HG03457 (cell line): ENCODE measurements around the gene PLCXD1.
"Not testable (repeated sequence)": the region's sequence is repeated elsewhere in the genome, so short reads cannot be mapped to it uniquely, and the experiment has no call there.

Experiments
- ATAC-seq: cut with Tn5 transposase; IDR thresholded peaks from one replicate; pipeline ENCODE4 v1.9.1; 2021; ENCODE audit warnings: moderate number of reproducible peaks; ENCODE audit not compliant: unreplicated experiment

PLCXD1 gene

GRCh38 chrX:262381-262909, 18.7 kb upstream of the PLCXD1 start:
- ATAC-seq: peak; percentile 68

- not testable (repeated sequence) for ATAC-seq
These were observed 17.2 kb upstream of the PLCXD1 start for GRCh38 chrX:264006-264405.

GRCh38 chrX:264634-265455, 16.3 kb upstream of the PLCXD1 start:
- ATAC-seq: no peak

- ATAC-seq: no peak
These were observed 15.7 kb upstream of the PLCXD1 start for GRCh38 chrX:265502-265901.

GRCh38 chrX:267771-268261, 13.4 kb upstream of the PLCXD1 start:
- no peak for ATAC-seq

GRCh38 chrX:270848-271367, 10.3 kb upstream of the PLCXD1 start:
- ATAC-seq: no peak

- no peak for ATAC-seq
These were observed 6.2 kb upstream of the PLCXD1 start for GRCh38 chrX:274904-275475.

GRCh38 chrX:275476-275966, 5.7 kb upstream of the PLCXD1 start:
- ATAC-seq: peak; percentile 20

GRCh38 chrX:275967-276580, 5.1 kb upstream of the PLCXD1 start:
- peak; percentile 87 for ATAC-seq

GRCh38 chrX:276581-277201, 4.5 kb upstream of the PLCXD1 start:
- no peak for ATAC-seq

GRCh38 chrX:279757-280604, 1.2 kb upstream of the PLCXD1 start:
- not testable (repeated sequence) for ATAC-seq

GRCh38 chrX:280722-281121, 459 bp upstream of the PLCXD1 start:
- not testable (repeated sequence) for ATAC-seq

GRCh38 chrX:282000-282681, 960 bp downstream of the PLCXD1 start:
- not testable (repeated sequence) for ATAC-seq

- peak; percentile 98 for ATAC-seq
These were observed 2.1 kb downstream of the PLCXD1 start for GRCh38 chrX:283115-283845.

- ATAC-seq: no peak
These were observed 4.0 kb downstream of the PLCXD1 start for GRCh38 chrX:285076-285677.

GRCh38 chrX:287670-288069, 6.5 kb downstream of the PLCXD1 start:
- ATAC-seq: no peak

- ATAC-seq: no peak
These were observed 7.4 kb downstream of the PLCXD1 start for GRCh38 chrX:288561-288991.

GRCh38 chrX:290476-291166, 9.4 kb downstream of the PLCXD1 start:
- no peak for ATAC-seq
